NCI-H446 treated with DMSO at 0.1 percent for 48 hours (cell line): ENCODE results near the gene FHL1.

Experiments used
- DNase-seq: peaks from one replicate; lab custom pipeline; 2025; lab: John Stamatoyannopoulos, UW

Gene FHL1

DNA sequence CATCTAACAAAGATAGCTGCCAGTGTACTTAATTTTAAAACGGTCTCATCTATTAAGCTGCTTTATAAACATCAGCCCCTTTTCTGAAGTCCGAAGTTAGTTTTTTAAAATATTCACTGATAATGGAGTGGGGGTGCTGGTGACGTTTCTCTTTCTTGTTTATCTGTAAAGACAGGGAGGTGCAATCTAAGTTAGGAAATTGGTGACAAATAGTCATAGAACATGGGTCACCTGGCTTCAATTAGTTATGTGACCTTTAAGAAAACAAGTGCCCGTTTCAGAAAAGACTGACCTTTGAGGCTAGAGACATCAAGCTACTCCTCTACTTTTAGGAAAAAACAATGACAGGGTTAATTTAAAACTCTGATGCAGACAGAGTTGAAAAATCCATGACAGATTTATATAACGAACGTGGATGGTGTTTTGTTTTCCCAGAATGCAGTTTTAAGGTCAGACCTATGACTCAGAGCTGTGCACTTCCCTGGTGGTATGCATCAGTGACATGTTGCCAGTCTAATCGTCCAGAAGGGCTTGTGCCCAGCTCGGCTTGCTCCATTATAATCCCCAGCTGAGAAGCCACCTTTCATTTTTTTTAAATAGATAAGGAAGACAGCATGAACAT lies 38.2 kb downstream of the FHL1 start:
- DNase-seq: peak; percentile 9

DNA sequence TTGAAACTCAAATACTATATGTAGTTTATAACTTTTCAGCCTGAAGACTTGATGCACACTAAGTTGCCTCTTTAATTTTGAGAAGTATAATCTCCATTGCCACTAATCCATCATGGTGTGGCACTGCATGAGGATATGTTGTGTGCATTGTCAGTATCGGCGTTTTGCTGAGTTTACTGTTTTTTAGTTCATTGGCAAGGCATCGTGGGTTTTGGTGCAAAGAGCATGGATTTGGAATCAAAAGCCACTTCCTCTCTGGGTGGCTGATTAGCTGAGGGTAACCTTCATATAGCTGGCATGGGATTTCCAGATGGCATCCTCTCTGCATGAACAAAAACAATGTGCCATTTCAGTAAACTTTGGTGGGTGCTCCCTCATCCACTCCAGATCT lies 38.7 kb downstream of the FHL1 start:
- no peak for DNase-seq

DNA sequence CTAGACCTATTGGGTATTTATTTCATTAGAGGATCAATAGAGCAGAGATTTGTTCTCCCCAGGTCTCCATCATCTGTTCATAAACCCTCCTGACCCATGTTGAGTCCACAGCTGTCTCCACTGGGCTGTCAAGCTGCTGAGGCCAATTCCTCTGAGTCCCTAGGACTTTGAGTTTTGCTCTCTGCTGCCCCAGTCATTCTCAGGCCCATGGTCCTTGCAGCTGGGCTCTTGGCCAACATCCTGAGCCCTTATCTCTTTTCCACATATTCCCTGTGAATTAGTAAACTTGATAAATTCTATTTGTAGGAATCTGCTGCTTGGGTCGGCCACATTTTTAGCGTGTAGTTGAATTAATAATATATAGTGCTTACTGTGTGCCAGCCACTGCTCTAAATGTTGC lies 41.9 kb downstream of the FHL1 start:
- no peak for DNase-seq

DNA sequence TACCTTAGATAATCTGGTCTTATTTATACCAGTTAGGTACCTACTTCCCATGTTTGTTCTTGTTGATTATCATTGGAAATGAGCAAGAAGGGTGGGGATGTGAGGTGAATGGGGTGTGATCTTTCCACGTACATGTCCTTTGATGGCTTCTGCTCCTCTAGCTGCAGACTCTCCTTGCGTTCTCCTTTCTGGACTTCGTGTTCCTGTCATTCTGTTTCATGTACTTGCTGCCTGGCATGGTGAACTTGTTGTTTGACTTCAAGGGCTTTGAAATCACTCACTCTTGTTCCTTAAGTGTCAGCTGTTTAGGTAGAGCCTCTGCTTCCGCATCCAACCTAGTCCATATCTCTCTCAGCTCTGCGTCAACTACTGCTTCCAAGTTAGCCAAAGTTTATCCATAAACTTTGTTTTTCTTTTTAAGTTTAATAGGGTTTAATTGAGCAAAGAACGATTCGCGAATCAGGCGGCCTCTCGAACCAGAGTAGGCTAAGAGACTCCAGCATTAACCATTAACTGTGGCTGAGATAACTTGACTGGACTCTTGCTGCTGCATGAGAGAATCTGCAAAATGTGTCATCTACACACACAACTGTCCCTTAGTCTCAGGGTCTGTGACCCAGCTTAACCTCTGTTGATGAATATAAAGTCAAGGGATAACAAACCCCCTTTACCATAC lies 42.8 kb downstream of the FHL1 start:
- DNase-seq: no peak

DNA sequence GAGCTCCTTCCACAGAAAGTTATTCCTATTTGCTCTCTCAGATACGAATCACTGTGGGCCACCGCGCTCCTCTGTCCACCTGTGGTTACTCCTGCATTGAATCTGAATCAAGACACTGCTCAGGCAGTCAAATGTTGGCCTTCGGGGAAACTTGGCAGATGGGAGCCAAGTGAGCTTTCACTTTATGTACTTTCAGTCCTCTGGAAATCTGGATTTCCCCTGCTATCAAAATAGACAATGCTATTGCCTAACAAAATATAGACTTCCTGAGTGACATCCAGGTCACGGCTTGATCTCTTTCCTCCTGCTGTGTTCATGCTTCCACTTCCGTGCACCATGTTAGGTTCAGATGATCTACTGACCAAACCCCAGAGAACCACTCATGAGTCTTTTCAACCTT lies 43.8 kb downstream of the FHL1 start:
- DNase-seq: no peak

DNA sequence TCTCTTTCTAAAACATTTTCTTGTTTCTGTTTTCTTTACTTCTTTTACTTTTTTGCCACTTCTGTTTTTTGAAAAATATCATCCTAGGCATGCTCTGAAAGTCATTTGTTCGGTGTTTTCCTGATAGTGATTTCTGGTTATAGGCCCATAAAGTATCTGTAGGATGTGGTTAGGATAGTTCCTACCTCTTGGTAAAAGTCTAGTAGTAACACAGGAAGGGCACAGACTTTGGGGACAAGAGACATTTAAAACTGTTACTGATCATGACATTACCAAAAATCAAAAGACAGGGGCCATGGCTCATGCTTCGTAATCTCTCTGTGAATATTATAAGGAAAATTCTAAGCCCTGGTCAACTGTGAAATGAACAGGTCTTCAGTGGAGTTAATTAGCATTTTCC lies 44.8 kb downstream of the FHL1 start:
- no peak for DNase-seq

DNA sequence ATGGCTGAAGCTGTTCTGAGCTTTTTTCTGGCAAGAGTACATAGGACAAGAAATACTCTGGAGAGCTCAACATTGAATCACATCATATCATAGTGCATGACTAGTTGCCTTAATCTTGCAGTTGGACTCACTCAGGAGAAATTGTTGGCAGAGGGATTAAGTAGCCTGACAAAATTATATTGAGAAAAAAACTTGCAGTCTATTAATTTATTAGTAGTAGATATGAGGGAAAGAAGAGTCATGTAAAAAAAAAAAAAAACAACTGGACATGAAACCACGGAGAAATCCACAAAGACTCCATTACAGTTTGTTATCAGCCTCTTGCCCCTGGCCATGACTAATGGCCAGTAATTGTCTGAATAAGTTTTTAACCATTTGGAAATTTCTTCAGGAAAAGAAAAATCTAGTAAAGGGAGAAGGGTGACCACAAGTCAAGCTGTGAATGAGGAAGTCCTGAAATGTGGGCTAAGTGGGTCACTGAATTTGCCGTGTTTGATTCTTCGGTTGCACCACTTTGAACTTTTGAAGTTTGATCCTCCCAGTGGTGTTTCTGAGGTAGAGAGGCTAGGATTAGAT lies 45.6 kb downstream of the FHL1 start:
- no peak for DNase-seq

DNA sequence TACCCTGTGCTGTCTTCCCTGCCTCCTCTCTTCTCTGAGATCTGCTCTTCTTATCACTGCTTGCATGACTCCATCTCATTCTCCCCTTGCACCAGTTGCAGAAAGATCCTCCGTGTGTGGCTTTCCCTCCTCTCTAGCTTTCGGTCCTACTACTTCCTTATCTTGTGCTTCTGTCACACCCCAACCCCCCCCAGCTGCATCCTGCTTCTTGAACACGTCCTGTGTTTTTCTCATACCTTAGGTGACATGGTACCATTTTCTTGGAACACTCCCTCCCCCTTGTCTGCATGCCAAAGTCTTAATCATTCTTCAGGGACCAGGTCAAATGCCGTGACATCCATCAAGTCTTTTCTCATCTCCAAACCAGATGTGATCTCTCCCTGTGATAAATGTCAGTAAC lies 46.4 kb downstream of the FHL1 start:
- DNase-seq: no peak

DNA sequence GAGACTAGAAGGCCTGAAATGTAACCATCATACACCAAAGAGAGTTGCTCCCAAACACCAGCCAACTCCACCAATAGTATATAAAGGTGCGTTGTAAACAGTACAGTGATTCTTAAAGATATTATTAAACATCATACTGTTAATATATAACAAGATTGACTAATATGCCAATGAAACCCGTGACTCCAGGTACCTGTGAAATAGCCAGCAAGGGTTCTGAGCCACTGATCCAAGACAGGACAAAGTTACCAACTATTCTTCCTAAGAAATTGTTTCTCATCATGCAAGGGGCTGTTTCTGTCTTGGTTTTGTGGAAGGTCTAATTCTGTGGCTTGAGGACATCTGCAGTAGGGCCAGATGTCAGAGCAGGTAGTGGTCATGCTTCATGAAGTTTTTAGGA lies 47.2 kb downstream of the FHL1 start:
- no peak for DNase-seq

DNA sequence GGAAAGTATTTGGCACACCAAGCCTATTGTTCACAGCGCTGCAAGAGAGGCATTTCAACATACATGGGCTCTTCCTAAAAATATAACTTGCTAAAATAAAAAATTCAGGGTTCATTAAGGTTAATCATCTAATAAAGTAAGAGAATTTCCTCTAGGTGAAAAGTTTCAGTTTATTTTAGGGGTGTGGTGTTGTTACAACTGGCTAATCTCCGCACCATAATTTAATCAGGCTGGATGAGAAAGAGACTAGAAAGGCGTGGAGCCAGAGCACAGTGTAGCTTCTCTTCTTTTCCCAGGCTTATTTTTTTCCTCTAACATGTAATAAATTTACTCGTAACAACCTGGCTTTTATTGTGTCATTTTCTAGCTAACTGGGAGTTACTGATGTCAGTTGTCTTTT lies 47.9 kb downstream of the FHL1 start:
- DNase-seq: no peak

DNA sequence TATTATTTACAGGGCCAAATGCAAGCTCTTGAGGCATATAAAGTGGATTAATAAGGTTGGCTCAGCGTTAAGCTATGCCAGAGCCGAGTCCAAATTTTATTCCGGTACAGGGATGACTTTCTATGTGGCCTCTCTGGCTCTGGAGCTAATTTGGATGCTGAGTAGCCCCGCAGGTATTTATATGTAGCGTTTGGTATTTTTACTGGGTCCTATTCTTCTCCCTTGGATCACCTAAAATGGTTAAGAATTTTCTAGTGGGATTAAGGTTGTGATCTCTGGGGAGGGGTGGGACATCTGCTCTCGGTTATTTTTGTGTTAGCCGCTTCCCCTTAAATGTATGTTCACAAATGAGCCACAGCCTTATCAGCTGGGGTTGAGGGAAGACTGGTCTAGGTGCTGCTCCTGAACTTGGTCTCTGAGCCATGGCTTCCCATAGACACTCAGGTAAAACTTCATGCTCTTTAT lies 49.4 kb downstream of the FHL1 start:
- no peak for DNase-seq

DNA sequence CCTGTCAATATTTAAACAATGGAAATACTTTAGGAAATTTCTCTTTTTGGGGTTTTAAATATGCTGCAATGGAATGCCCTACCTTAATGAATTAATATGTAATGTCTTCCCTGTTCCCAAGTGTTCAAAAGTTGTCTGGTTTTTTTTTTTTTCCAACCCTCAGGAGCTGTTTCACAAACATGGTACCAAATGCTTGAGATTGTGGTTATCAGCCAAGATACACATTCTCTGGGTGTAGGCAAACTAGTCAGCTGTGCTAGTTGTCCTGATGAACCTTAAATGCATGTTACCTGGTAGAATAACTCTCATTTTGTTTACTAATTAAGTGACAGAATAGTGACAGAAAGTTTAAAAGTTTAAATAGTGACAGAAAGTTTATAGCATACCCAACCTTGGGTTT lies 50.7 kb downstream of the FHL1 start:
- no peak for DNase-seq

DNA sequence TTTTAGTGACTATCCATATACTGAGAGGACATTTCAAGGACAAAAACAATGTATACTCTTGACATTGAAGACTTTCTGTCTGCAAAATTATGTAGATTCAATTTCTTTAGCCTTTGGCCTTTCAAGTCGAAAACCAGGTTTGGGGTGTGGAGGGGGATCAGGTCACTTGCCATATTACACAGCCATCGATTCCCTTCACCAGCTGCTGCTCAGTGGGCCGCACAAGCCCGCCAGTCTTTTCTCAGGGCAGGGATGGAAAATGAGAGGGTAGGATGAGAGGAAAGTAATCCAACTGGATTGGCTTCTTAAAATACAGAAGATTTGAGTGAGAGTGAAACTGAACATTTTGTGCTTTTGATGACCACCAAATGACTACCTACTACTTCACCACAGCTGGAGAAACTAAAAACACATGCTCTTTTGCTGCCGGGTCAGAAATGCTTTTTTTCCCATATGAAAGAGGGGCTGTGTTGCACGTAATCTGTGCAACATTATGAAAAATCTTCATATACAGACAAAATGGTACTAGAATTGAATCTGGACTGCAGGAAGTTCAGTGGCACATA lies 51.4 kb downstream of the FHL1 start:
- no peak for DNase-seq

DNA sequence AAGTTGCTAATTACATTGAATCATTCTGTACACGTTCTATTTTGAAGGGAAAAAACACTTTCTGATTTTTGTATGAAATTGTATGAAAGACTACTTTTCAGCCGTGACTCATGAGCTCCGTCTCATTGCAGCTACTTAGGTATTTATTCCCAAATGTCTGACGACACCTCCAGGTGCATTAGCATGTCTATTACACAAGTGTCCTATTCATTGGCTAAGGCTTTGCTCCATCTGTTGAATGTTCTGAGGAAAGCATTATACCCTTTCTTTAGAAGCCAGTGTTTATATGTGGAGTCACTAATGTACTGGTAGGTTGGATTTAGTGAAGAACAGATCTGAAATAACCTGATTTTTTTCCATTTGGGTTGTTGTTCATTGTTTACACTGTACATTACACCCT lies 52.0 kb downstream of the FHL1 start:
- no peak for DNase-seq

DNA sequence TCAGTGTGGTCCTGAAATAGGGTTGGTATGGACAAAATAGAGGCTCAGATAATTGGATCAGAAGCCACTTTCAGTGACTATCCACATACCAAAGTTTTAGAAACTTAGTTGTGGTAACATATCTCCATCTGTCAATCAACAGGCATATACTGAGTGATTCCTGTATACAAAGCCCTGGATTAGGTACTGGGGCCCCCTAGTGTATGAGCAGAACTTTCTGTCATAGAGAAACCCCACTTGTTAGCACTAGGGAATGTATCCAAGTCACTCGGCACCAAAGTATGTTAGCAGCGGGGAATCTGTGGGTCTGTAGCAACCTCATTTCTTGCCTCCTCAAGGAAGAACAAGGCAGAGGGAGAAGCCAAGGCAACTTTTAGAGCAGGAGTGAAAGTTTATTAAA lies 53.1 kb downstream of the FHL1 start:
- DNase-seq: no peak

DNA sequence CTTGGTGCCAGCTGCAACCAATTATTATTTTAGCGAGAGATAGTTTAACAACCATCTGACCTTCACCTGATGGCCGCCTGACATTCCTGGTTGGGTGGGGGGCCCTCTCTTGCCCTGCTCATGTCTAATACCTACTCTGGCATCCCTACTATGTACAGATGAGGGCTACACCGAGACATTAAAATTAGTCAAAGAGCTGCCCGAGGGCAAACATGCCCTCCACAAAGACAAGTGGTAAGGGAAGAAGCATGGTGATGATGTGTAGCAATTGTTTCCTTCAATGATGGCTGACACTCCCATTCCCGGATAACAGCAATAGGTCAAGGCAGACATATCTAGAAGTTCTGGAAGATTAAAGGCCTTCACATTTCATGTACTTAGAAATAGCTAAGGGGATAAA lies 54.3 kb downstream of the FHL1 start:
- DNase-seq: no peak

DNA sequence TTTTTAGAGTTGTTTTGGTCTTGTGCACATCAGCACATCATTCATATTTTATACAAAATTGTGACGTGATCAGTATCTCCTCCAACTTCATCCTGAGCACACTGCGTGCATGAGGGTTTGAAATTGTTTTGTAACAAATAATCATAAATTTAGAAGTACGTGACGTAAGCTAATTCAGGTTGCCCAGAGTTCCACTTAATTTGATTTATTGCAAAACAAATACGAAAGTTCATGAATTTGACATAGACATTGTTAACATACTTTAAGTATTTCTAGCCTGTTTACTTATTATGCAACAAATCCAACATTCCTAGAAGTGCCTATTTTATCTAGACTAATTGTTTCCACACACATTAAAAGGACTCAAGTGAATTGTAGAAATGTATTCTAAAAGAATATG lies 55.6 kb downstream of the FHL1 start:
- no peak for DNase-seq

DNA sequence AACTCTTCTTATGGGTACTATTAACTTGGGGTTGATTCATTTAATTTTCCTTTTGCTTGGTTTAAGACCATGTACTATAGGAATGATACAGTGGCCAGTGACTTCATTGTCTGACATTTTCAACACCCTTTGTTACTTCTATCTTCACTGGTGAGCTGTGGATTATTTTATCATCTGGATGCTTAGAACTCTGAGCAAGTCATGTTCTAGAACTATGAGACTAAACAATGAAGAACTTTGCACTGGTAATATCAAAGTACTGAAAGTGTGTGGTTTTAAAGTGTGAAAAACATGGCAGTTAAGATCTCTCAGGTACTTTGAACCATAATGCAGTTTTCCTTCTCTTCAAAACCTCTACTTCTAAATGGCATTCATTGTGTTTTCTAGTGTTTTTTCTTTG lies 56.1 kb downstream of the FHL1 start:
- no peak for DNase-seq

DNA sequence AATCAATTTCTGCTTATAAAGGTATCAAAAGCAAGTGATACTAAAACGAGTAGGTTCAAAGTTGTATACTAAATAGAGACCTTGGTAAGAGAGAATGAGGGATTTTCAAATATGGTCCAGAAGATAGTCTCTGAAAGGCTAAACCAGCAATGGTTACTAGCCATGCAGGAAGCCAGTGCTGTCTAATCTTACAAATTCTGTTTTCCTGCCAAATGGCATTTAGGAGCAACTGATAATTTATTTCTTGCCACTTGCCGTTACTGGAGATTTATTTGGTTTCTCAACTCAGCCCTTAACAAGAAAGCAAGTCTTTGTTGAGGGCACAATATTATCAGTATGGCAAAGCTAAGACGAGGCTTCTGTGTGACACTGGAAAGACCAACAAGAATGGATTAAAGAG lies 56.6 kb downstream of the FHL1 start:
- DNase-seq: no peak

DNA sequence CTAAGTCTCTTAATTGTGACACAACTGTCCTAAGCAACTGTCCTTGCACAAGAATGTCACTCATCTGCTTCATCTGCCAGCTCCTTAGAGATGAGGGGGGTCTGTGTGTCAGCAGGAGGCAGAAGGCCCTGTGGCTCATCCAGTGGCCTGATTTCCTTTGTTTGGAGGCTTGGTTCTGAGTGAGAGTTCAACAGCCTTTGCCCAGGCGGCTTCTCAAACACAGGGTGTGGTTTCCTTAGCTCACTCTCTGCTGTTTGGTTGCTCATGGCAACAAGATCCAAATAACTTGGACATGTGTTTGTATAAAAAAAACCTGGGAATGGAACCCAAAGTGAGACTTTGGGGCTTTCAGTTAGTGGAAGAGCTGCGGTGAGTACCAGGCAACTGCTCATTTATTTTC lies 57.2 kb downstream of the FHL1 start:
- no peak for DNase-seq

DNA sequence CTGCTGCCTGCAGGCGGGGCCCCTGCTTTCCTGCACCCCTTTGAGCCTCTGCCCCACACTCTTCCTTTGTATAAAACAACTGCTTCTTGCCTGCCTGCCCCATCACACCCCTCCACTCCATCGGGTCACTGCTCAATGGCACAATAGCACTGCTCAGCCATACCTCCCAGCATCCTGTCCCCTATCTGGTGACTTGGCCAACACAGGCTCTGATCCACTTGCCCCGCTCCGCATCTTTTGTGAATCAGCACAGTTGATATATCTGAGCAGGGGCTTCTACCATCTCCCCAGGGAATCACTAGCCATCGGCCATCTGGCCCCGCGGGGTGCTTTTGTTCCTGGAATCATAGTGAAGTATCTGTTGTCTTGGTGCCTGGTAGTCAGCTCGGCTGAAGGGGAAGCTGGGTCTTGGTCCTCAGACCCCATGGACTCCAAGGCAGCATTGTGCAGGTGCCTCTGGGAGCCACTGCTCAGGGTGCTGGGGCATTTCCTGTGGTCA lies 58.6 kb downstream of the FHL1 start:
- DNase-seq: no peak

DNA sequence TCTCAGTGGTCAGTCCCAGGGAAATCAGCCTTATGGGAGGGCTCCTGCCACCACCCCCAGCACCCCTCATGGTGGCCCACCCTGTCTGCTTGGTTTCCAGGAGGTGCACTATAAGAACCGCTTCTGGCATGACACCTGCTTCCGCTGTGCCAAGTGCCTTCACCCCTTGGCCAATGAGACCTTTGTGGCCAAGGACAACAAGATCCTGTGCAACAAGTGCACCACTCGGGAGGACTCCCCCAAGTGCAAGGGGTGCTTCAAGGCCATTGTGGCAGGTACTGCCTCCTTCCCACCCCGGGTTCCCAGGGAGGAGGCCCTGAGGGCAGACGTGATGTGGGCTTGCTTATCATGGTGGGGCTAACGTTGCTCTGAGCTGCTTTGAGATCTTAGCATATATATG lies 59.6 kb downstream of the FHL1 start:
- no peak for DNase-seq

DNA sequence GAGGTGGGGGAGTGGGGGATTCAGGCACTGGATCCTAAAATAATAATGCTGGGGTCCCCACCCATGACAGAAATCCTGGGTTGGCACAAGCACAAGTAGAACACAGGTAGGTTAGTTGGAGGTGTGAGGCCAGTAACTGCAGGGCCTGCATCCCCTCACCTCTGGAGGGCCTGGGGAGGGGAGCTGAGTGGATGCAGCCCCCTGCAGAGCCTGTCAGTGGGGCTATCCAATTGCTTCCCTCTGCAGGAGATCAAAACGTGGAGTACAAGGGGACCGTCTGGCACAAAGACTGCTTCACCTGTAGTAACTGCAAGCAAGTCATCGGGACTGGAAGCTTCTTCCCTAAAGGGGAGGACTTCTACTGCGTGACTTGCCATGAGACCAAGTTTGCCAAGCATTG lies 60.2 kb downstream of the FHL1 start:
- DNase-seq: no peak
